WTC11 (cell line): Measurements from ENCODE around the gene SLC1A6.

Experiments
- ATF3 ChIP-seq: sonication (generic); formaldehyde crosslinking; conservative IDR thresholded peaks from 2 replicates; pipeline ENCODE4 v1.8.1; 2022; ENCODE audit warnings: mild to moderate bottlenecking, missing genetic modification reagents
- CTCF ChIP-seq: fragments of 200-600 bp; IDR thresholded peaks from 2 replicates; pipeline ENCODE4 v1.8.0; 2022; ENCODE audit warnings: antibody characterized with exemption
- E2F4 ChIP-seq: sonication (generic); formaldehyde crosslinking; IDR thresholded peaks from 2 replicates; pipeline ENCODE4 v1.8.1; 2022; ENCODE audit warnings: low read depth, mild to moderate bottlenecking, moderate library complexity, missing genetic modification reagents, borderline replicate concordance
- MAX ChIP-seq: sonication (generic); formaldehyde crosslinking; IDR thresholded peaks from 2 replicates; pipeline ENCODE4 v1.8.0; 2022; ENCODE audit warnings: mild to moderate bottlenecking, missing genetic modification reagents
- MLX ChIP-seq: sonication (generic); formaldehyde crosslinking; IDR thresholded peaks from 2 replicates; pipeline ENCODE4 v1.8.1; 2023; ENCODE audit warnings: mild to moderate bottlenecking, missing genetic modification reagents, moderate library complexity
- PRDM15 ChIP-seq: sonication (generic); formaldehyde crosslinking; IDR thresholded peaks from 2 replicates; pipeline ENCODE4 v1.8.0; 2022; ENCODE audit warnings: missing genetic modification reagents
- RORB ChIP-seq: fragments of 250-450 bp; sonication (Bioruptor Pico); IDR thresholded peaks from 2 replicates; pipeline ENCODE4 v1.9.0; 2021; ENCODE audit warnings: mild to moderate bottlenecking
- USF2 ChIP-seq: sonication (generic); formaldehyde crosslinking; IDR thresholded peaks from 2 replicates; pipeline ENCODE4 v1.8.1; 2023; ENCODE audit warnings: mild to moderate bottlenecking, missing genetic modification reagents, moderate library complexity
- ZNF121 ChIP-seq: sonication (generic); formaldehyde crosslinking; IDR thresholded peaks from 2 replicates; pipeline ENCODE4 v1.8.0; 2023; ENCODE audit warnings: missing genetic modification reagents
- ZNF138 ChIP-seq: sonication (generic); formaldehyde crosslinking; conservative IDR thresholded peaks from 2 replicates; pipeline ENCODE4 v1.8.1; 2022; ENCODE audit warnings: mild to moderate bottlenecking, moderate library complexity, missing genetic modification reagents
- ZNF425 ChIP-seq: fragments of 250-450 bp; sonication (Bioruptor Pico); conservative IDR thresholded peaks from 2 replicates; pipeline ENCODE4 v1.9.0; 2021; ENCODE audit warnings: mild to moderate bottlenecking

- TF ChIP-seq E2F4 (peak; percentile 83), ZNF425 (CRISPR knock-in tag) (no peak), CTCF (no peak), ZNF121 (CRISPR knock-in tag) (no peak), PRDM15 (no peak), MAX (CRISPR knock-in tag) (peak; percentile 93), MLX (CRISPR knock-in tag) (no peak), USF2 (CRISPR knock-in tag) (0 out of 2 replicates have a peak, but pooled peaks have one; percentile 20), ATF3 (CRISPR knock-in tag) (no peak), RORB (CRISPR knock-in tag) (no peak), ZNF138 (CRISPR knock-in tag) (no peak)
These were observed 31.0 kb upstream of the SLC1A6 start for GRCh38 chr19:15010501-15011300.
